ENCODE measurements around the gene PACRG. TPM values are rescaled to one million over a fixed set of nuclear protein-coding genes. Genes with fewer than 3 reads are reported as not detected.

Gene PACRG
- total and polyA plus RNA-seq, 4 donors: 0.47 to 3.8 (median 2.4) TPM

DNA sequence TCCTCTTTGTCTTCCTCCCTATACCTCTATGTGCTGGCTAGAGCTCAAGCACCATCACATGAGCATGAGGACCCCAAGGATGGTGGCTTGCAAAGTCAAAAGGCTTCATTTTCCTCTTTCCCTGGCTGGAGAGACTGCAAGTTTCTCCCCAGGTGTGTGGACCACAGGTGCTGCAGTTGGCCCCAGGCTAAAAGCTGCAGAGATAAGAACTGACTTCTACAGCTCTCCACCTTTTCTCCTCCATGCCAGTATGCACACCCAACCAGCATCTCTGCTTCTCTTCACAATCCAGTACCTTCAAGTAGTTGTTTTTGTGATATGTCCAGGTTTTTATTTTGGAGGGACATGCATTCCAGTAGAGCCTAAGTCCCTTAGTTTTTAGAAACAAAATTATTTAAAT lies 29.3 kb upstream of the PACRG start (continued):
- TF ChIP-seq, protein P1, sequence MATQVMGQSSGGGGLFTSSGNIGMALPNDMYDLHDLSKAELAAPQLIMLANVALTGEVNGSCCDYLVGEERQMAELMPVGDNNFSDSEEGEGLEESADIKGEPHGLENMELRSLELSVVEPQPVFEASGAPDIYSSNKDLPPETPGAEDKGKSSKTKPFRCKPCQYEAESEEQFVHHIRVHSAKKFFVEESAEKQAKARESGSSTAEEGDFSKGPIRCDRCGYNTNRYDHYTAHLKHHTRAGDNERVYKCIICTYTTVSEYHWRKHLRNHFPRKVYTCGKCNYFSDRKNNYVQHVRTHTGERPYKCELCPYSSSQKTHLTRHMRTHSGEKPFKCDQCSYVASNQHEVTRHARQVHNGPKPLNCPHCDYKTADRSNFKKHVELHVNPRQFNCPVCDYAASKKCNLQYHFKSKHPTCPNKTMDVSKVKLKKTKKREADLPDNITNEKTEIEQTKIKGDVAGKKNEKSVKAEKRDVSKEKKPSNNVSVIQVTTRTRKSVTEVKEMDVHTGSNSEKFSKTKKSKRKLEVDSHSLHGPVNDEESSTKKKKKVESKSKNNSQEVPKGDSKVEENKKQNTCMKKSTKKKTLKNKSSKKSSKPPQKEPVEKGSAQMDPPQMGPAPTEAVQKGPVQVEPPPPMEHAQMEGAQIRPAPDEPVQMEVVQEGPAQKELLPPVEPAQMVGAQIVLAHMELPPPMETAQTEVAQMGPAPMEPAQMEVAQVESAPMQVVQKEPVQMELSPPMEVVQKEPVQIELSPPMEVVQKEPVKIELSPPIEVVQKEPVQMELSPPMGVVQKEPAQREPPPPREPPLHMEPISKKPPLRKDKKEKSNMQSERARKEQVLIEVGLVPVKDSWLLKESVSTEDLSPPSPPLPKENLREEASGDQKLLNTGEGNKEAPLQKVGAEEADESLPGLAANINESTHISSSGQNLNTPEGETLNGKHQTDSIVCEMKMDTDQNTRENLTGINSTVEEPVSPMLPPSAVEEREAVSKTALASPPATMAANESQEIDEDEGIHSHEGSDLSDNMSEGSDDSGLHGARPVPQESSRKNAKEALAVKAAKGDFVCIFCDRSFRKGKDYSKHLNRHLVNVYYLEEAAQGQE (IDR thresholded peaks at IDR 0.05): no peak
- TF ChIP-seq, protein P2, sequence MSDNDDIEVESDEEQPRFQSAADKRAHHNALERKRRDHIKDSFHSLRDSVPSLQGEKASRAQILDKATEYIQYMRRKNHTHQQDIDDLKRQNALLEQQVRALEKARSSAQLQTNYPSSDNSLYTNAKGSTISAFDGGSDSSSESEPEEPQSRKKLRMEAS (IDR thresholded peaks at IDR 0.05): no peak
- TF ChIP-seq SP1 (IDR thresholded peaks at IDR 0.05): no peak

GRCh38 chr6:162699961-162700360 lies 27.8 kb upstream of the PACRG start:
- H3K4me3 ChIP-seq (ENCODE audit: low read depth in 1 of 3, low read length in 3 of 3): no peak overlapping the region
- WGBS: 66% methylated on average over 2 of the region's 2 CpGs
- no peak overlapping the region for H3K27ac ChIP-seq (ENCODE audit: low read depth in 1 of 2, low read length in 2 of 2)
- no peak for DNase-seq (ENCODE audit: low spot score)
- H3K4me1 ChIP-seq (ENCODE audit: control insufficient read depth in 4 of 4, insufficient read depth in 4 of 4, low read length in 3 of 4): no peaks in the 10 kb centered on the region
- H3K9ac ChIP-seq (ENCODE audit: low read depth in 1 of 2, low read length in 2 of 2): no peak overlapping the region
- TF ChIP-seq RAD21 (IDR thresholded peaks at IDR 0.05) (no peak), FOXA1 (IDR thresholded peaks at IDR 0.05) (no peak), YY1 (IDR thresholded peaks at IDR 0.05) (no peak)
- H3K9me3 ChIP-seq (ENCODE audit: control insufficient read depth in 4 of 4, low read length in 3 of 4): no peaks in the 10 kb centered on the region
- H3K27me3 ChIP-seq (ENCODE audit: control insufficient read depth in 4 of 4, insufficient read depth in 4 of 4, low read length in 3 of 4): no peaks in the 10 kb centered on the region
- no peaks in the 10 kb centered on the region for H3K36me3 ChIP-seq (ENCODE audit: control insufficient read depth in 4 of 4, insufficient read depth in 3 of 4, low read depth in 1 of 4, low read length in 3 of 4)

DNA sequence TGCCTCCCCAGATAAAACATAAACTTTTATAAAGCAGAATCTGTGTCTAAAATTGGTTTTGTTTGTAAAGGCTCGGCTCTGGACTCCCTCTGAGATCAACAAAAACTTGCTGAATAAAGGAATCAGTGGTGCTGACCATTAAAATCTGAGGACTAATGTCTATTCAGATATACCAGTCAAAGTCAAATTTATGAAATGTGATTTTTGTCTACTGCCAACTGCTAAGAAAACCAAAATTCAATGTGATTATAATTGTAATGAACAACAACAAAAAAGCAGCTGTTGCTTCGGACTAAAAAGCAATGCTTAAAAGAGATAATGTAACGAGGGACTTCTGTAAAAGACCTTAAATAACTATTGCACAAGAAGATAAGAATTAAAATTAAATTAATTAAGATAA lies 26.8 kb upstream of the PACRG start:
- WGBS: 88% methylated on average over 3 of the region's 3 CpGs
- TF ChIP-seq HNF4A (conservative IDR thresholded peaks at IDR 0.05): no peak
- TF ChIP-seq YY1 (IDR thresholded peaks at IDR 0.05): no peak
- TF ChIP-seq SP1 (IDR thresholded peaks at IDR 0.05): no peak
- TF ChIP-seq, protein P3, sequence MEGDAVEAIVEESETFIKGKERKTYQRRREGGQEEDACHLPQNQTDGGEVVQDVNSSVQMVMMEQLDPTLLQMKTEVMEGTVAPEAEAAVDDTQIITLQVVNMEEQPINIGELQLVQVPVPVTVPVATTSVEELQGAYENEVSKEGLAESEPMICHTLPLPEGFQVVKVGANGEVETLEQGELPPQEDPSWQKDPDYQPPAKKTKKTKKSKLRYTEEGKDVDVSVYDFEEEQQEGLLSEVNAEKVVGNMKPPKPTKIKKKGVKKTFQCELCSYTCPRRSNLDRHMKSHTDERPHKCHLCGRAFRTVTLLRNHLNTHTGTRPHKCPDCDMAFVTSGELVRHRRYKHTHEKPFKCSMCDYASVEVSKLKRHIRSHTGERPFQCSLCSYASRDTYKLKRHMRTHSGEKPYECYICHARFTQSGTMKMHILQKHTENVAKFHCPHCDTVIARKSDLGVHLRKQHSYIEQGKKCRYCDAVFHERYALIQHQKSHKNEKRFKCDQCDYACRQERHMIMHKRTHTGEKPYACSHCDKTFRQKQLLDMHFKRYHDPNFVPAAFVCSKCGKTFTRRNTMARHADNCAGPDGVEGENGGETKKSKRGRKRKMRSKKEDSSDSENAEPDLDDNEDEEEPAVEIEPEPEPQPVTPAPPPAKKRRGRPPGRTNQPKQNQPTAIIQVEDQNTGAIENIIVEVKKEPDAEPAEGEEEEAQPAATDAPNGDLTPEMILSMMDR (IDR thresholded peaks at IDR 0.05; ENCODE audit: low read depth, low read length, missing input control): no peak
- no peak for TF ChIP-seq JUND (IDR thresholded peaks at IDR 0.05)
- TF ChIP-seq EGR1 (IDR thresholded peaks at IDR 0.05; ENCODE audit: low read depth in 2 of 2): no peak
- no peak for TF ChIP-seq TAF1 (conservative IDR thresholded peaks at IDR 0.05)
- TF ChIP-seq FOXA2 (IDR thresholded peaks at IDR 0.05): no peak
- no peak for TF ChIP-seq RXRA (IDR thresholded peaks at IDR 0.05)
- TF ChIP-seq, protein P1 (IDR thresholded peaks at IDR 0.05): no peak
- no peak for TF ChIP-seq GABPA (IDR thresholded peaks at IDR 0.05 in 1 of 2, conservative IDR thresholded peaks at IDR 0.05 in 1 of 2)
- TF ChIP-seq HNF4G (IDR thresholded peaks at IDR 0.05): no peak
- TF ChIP-seq ATF3 (IDR thresholded peaks at IDR 0.05): no peak
- no peak for TF ChIP-seq NR2F2 (IDR thresholded peaks at IDR 0.05)
- TF ChIP-seq FOXA1 (IDR thresholded peaks at IDR 0.05): no peak
- no peak for TF ChIP-seq ZBTB33 (IDR thresholded peaks at IDR 0.05)
- Histone ChIP-seq H3K27me3 (ENCODE audit: control insufficient read depth in 4 of 4, insufficient read depth in 4 of 4, low read length in 3 of 4) (no peaks in the 10 kb centered on the region), H3K9ac (ENCODE audit: low read depth in 1 of 2, low read length in 2 of 2) (no peak overlapping the region), H3K36me3 (ENCODE audit: control insufficient read depth in 4 of 4, insufficient read depth in 3 of 4, low read depth in 1 of 4, low read length in 3 of 4) (no peaks in the 10 kb centered on the region), H3K4me3 (ENCODE audit: low read depth in 1 of 3, low read length in 3 of 3) (no peak overlapping the region), H3K27ac (ENCODE audit: low read depth in 1 of 2, low read length in 2 of 2) (no peak overlapping the region), H3K9me3 (ENCODE audit: control insufficient read depth in 4 of 4, low read length in 3 of 4) (no peaks in the 10 kb centered on the region), H3K4me1 (ENCODE audit: control insufficient read depth in 4 of 4, insufficient read depth in 4 of 4, low read length in 3 of 4) (no peaks in the 10 kb centered on the region)
- DNase-seq (ENCODE audit: low spot score): no peak
